ENCODE measurements around the gene CENPM. TPM values are rescaled to one million over a fixed set of nuclear protein-coding genes. Genes with fewer than 3 reads are reported as not detected.
A peak's percentile ranks its signal among the peaks of the same experiment; 100 is the strongest.

The CENPM gene
- polyA plus RNA-seq, 3 donors from 2014 or later: 4.3 to 9.3 (median 5.5) TPM

DNA sequence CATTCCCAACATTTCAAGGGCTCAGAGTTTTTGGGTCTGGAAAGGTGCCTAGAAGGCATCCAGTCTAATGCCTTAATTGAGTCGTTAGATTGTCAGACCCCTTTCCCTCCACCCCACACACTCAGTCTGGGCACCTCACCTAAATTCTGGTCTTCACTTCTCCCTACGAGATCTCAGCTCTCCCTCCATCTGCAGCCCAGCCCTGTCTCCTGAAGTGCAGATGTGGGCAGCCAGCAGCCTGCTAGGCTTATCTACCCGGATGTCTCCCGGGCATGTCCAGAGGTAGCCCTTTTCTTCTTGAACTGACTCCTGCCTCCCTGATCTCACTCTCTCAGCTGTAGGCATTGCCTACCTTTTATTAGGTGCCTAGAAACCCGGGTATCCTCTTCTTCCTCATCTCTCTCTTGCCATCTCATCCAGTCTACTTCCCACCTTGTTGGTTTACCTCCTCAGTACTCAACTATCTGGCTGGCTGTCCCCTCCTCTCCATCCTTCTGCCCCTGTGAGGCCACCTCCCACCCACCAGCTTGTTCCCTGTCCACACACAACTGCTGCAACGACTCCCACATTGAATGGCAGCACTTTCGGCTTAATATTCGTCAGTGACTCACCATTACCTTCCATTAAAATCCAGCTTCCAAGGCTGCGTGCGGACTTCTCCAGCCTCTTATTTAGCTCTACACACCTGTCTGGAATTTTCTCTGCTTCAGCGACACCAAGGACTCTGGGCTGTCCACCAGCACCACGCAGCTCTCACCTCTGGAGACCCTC, 28.5 kb upstream of the CENPM start:
- H3K9me3 Mint-ChIP-seq: no peaks in the 10 kb centered on the region
- peaks cover 0 to 3% (median 0%) of the 10 kb centered on the region in 3 donors for H3K36me3 Mint-ChIP-seq
- DNase-seq: no peak
- H3K4me1 Mint-ChIP-seq: peaks cover 7 to 8% of the 10 kb centered on the region in 2 donors
- peaks cover 11 to 18% (median 15%) of the 10 kb centered on the region in 3 donors for H3K27me3 Mint-ChIP-seq (ENCODE audit: low read depth in 3 of 3)
- peak overlapping the region; percentile 60 to 64 (median 64) for H3K4me3 Mint-ChIP-seq
- H3K27ac Mint-ChIP-seq: peak overlapping the region in 1 of 6 donors; percentile 24

GRCh38 chr22:41974691-41975290, 27.8 kb upstream of the CENPM start:
- peaks cover 0 to under 1% (median 0%) of the 10 kb centered on the region in 6 donors for H3K9me3 Mint-ChIP-seq
- no peak for DNase-seq
- peak overlapping the region in 1 of 5 donors; percentile 7 for H3K4me3 Mint-ChIP-seq
- peaks cover 0 to 3% (median 0%) of the 10 kb centered on the region in 3 donors for H3K36me3 Mint-ChIP-seq
- H3K27ac Mint-ChIP-seq: no peak overlapping the region
- peaks cover 11 to 18% (median 17%) of the 10 kb centered on the region in 3 donors for H3K27me3 Mint-ChIP-seq (ENCODE audit: low read depth in 3 of 3)
- H3K4me1 Mint-ChIP-seq: peaks cover 7 to 8% of the 10 kb centered on the region in 2 donors

DNA sequence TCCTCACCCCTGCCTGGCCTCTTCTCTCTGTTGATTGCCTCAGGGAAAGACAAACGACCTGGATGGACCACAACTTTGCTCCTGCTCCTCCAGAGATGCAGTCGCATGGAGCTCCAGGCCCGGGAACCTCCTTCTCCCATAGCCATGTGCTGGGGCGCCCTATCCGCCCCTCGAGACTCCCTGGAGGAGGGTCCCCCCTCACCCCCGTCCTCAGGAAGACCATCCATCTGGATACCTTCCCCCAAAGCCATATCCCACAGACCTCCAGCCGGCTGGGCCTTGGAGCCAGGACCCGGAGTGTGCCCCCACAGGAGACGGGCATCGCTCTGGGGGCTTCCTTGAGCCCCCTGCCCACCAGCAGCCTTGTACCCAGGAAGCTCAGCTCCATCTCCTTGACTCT, 24.5 kb upstream of the CENPM start:
- Mint-ChIP-seq H3K9me3 (peaks cover 0 to 1% (median 0%) of the 10 kb centered on the region in 6 donors), H3K27ac (no peak overlapping the region), H3K4me1 (peaks cover 6 to 7% of the 10 kb centered on the region in 2 donors), H3K4me3 (no peak overlapping the region), H3K27me3 (ENCODE audit: low read depth in 3 of 3) (peaks cover 12 to 14% (median 13%) of the 10 kb centered on the region in 3 donors), H3K36me3 (peaks cover 0 to 3% (median 0%) of the 10 kb centered on the region in 3 donors)
- DNase-seq: no peak

DNA sequence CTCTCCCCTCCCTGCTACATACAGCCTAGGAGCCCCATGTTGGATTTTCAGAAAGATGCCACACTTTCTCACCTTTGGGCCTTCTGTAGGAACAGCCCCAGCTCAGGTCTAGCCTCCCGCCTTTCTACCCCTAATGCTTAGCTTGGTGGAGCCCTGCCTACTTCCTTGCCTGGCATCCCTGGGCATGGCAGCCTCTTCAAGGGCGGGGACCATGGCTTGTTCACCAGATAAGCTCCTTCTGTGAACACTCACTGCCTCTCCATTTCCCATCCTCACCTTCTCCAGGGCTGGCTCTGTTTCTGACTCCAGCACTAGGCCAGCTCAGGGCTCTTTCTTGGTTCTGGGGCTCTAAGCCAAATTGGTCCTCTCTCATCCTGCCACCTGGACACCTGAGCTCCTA, 23.6 kb upstream of the CENPM start:
- Mint-ChIP-seq H3K27me3 (ENCODE audit: low read depth in 3 of 3) (peaks cover 8 to 13% (median 12%) of the 10 kb centered on the region in 3 donors), H3K36me3 (no peaks in the 10 kb centered on the region), H3K4me1 (peaks cover 0 to 2% of the 10 kb centered on the region in 2 donors), H3K27ac (no peak overlapping the region), H3K4me3 (no peak overlapping the region), H3K9me3 (peaks cover 0 to 1% (median 0%) of the 10 kb centered on the region in 6 donors)
- no peak for DNase-seq

DNA sequence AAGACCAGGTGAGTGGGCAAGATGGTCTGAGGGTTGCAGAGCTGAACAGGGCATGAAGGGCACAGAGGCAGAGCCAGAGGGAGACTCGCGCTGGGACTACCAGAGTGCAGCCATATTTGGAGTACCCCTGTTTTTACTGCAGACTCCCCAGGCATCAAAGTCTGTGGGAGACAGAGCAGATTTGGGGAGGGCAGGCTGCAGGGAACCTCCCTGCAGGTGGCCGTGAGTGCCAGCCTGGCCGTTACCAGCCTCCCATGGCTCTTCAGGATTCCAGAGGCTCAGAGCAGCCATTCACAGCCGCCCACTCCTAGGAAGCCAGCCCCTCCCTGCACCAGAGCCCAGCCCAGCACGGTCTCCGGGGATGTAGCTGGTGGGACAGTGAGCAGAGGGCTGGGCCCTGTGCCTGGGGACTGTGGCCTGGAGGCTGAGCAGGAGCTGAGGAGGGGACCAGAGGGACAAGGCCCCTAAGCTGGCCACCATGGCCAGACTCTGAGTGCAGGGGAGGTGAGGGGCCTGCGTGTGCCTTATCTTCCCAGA, 22.2 kb upstream of the CENPM start, which contains the start of gene SEPTIN3:
TSS of gene SEPTIN3 (plus strand) at position 334 of the 537 bp plus-strand sequence. CDS start 2,050 bp downstream, outside the sequence.
- DNase-seq: no peak
- Mint-ChIP-seq H3K27ac (peak within 1 kb of the TSS in 1 of 6 donors; percentile 67), H3K4me3 (no peak within 1 kb of the TSS), H3K36me3 (no peaks in the 10 kb centered on the region), H3K27me3 (ENCODE audit: low read depth in 3 of 3) (peaks cover 5 to 6% (median 6%) of the 10 kb centered on the region in 3 donors), H3K9me3 (peaks cover 0 to 1% (median 0%) of the 10 kb centered on the region in 6 donors), H3K4me1 (no peaks in the 10 kb centered on the region)

DNA sequence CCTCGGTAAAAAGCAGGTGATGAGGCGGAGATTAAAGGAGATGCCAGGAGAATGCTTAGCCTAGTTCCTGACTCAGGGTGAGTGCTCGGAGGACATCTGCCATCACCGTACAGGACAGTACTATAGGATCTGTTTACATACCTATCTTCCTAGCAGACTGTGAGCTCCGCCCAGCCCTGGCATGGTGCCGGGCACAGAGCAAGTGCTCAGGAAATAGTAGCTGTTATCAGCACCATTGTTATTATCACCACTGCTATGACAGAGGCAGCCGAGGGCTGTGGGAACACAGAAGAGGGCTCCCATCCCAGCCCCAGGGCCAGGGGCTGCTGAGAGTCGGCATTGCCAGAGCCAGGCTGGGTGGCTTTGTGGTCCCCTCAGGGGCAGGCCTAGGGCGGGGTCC, 21.6 kb upstream of the CENPM start:
- no peak for DNase-seq
- H3K4me1 Mint-ChIP-seq: no peaks in the 10 kb centered on the region
- no peaks in the 10 kb centered on the region for H3K36me3 Mint-ChIP-seq
- H3K27ac Mint-ChIP-seq: no peak overlapping the region
- H3K4me3 Mint-ChIP-seq: no peak overlapping the region
- peaks cover 0 to 1% (median 0%) of the 10 kb centered on the region in 6 donors for H3K9me3 Mint-ChIP-seq
- peaks cover 5 to 6% (median 6%) of the 10 kb centered on the region in 3 donors for H3K27me3 Mint-ChIP-seq (ENCODE audit: low read depth in 3 of 3)

GRCh38 chr22:41966607-41967240, 19.8 kb upstream of the CENPM start:
- no peak overlapping the region for H3K27ac Mint-ChIP-seq
- no peaks in the 10 kb centered on the region for H3K36me3 Mint-ChIP-seq
- H3K4me3 Mint-ChIP-seq: no peak overlapping the region
- peak in 2 of 3 donors; percentile 12 to 40 for DNase-seq
- peaks cover 0 to 2% (median 2%) of the 10 kb centered on the region in 3 donors for H3K27me3 Mint-ChIP-seq (ENCODE audit: low read depth in 3 of 3)
- H3K4me1 Mint-ChIP-seq: no peaks in the 10 kb centered on the region
- peaks cover 0 to 1% (median 0%) of the 10 kb centered on the region in 6 donors for H3K9me3 Mint-ChIP-seq

GRCh38 chr22:41966225-41966606, 19.3 kb upstream of the CENPM start:
- DNase-seq: no peak
- Mint-ChIP-seq H3K36me3 (no peaks in the 10 kb centered on the region), H3K4me1 (no peaks in the 10 kb centered on the region), H3K27me3 (ENCODE audit: low read depth in 3 of 3) (peaks cover 0 to 2% (median 2%) of the 10 kb centered on the region in 3 donors), H3K4me3 (no peak overlapping the region), H3K27ac (no peak overlapping the region), H3K9me3 (peaks cover 0 to 1% (median 0%) of the 10 kb centered on the region in 6 donors)

- Mint-ChIP-seq H3K4me3 (no peak overlapping the region), H3K9me3 (no peaks in the 10 kb centered on the region), H3K4me1 (peaks cover 0 to 8% of the 10 kb centered on the region in 2 donors), H3K27me3 (ENCODE audit: low read depth in 3 of 3) (peaks cover 0 to 2% (median 2%) of the 10 kb centered on the region in 3 donors), H3K27ac (no peak overlapping the region), H3K36me3 (no peaks in the 10 kb centered on the region)
- no peak for DNase-seq
These were observed 17.1 kb upstream of the CENPM start for GRCh38 chr22:41964112-41964491.

DNA sequence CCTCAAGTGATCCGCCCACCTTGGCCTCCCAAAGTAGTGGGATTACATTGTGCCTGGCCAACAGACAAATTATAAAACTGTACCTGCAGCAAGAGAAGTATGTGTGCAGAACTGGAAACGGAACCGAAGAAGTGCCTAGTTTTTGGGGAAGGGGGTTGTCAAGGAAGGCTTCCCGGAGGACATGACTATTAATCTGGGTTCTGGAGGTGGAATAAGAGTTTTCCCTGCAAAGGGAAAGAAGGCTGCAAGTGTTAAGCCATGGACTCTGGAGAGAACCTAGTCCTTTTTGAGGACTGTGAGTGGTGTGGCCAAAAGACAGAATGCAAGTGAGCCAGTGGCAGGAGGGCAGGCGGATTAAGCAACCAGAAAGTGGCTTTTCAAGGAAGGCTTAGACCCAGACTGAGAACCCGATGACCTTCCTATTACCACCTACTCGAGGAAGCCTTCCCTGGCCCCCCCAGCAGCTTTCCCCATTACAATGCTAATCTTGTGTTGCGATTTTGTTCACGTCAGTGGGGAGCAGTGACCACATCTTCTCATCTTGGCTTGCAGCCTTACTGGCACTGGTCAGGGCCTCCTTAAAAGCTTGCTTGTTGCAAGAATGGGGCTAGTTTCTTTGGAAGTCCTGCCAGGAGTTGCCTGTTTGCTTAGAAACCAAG, 16.6 kb upstream of the CENPM start:
- H3K4me1 Mint-ChIP-seq: peaks cover 0 to 8% of the 10 kb centered on the region in 2 donors
- H3K4me3 Mint-ChIP-seq: no peak overlapping the region
- no peaks in the 10 kb centered on the region for H3K9me3 Mint-ChIP-seq
- H3K36me3 Mint-ChIP-seq: no peaks in the 10 kb centered on the region
- no peak for DNase-seq
- peak overlapping the region in 1 of 6 donors; percentile 32 for H3K27ac Mint-ChIP-seq
- peaks cover 0 to 2% (median 2%) of the 10 kb centered on the region in 3 donors for H3K27me3 Mint-ChIP-seq (ENCODE audit: low read depth in 3 of 3)

GRCh38 chr22:41957941-41958556, 11.1 kb upstream of the CENPM start:
- H3K36me3 Mint-ChIP-seq: no peaks in the 10 kb centered on the region
- peaks cover 6 to 12% of the 10 kb centered on the region in 2 donors for H3K4me1 Mint-ChIP-seq
- H3K27me3 Mint-ChIP-seq (ENCODE audit: low read depth in 3 of 3): peaks cover 0 to 4% (median under 1%) of the 10 kb centered on the region in 3 donors
- H3K9me3 Mint-ChIP-seq: no peaks in the 10 kb centered on the region
- DNase-seq: no peak
- no peak overlapping the region for H3K27ac Mint-ChIP-seq
- H3K4me3 Mint-ChIP-seq: peak overlapping the region in 1 of 5 donors; percentile 21

- peaks cover 0 to 3% (median 2%) of the 10 kb centered on the region in 3 donors for H3K27me3 Mint-ChIP-seq (ENCODE audit: low read depth in 3 of 3)
- no peak for DNase-seq
- no peak overlapping the region for H3K4me3 Mint-ChIP-seq
- H3K4me1 Mint-ChIP-seq: peaks cover 5 to 6% of the 10 kb centered on the region in 2 donors
- H3K9me3 Mint-ChIP-seq: no peaks in the 10 kb centered on the region
- no peak overlapping the region for H3K27ac Mint-ChIP-seq
- H3K36me3 Mint-ChIP-seq: no peaks in the 10 kb centered on the region
These were observed 5.8 kb upstream of the CENPM start for GRCh38 chr22:41952713-41953112.

Measured in immature natural killer cell (primary cell).